ENCODE data around the gene RANBP3.
A peak's percentile ranks its signal among the peaks of the same experiment; 100 is the strongest.
"Not testable (repeated sequence)": the region's sequence is repeated elsewhere in the genome, so short reads cannot be mapped to it uniquely, and the experiment has no call there.

Gene RANBP3

DNA sequence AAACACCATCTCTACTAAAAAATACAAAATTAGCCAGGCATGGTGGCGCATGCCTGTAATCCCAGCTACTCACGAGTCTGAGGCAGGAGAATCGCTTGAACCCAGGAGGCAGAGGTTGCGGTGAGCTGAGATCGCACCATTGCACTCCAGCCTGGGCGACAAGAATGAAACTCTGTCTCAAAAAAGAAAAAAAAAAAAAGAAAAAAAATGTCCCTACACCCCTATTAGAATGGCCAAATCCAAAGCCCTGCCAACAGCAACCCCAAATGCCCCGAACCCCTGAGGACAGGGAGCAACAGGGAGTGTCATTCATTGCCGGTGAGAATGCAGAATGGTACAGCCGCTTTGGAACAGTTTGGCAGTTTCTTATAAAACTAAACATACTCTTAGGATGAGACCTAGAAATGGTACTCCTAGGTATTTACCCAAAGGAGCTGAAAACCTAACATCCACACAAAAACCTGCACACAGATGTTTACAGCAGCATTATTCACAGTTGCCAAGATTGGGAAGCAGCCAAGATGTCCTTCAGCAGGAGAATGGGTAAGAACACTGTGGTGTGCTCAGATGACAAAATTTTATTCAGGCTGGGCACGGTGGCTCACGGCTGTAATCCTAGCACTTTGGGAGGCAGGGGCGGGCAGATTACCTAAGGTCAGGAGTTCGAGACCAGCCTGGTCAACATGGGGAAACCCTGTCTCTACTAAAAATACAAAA lies 94.6 kb downstream of the RANBP3 start:
- not testable (repeated sequence) for DNase-seq (ENCODE audit: low read depth)

- no peak for DNase-seq (ENCODE audit: low read depth)
Observed at GRCh38 chr19:5882421-5882968, 95.4 kb downstream of the RANBP3 start.

- no peak for DNase-seq (ENCODE audit: low read depth)
Observed at GRCh38 chr19:5881543-5882299, 96.2 kb downstream of the RANBP3 start.

DNA sequence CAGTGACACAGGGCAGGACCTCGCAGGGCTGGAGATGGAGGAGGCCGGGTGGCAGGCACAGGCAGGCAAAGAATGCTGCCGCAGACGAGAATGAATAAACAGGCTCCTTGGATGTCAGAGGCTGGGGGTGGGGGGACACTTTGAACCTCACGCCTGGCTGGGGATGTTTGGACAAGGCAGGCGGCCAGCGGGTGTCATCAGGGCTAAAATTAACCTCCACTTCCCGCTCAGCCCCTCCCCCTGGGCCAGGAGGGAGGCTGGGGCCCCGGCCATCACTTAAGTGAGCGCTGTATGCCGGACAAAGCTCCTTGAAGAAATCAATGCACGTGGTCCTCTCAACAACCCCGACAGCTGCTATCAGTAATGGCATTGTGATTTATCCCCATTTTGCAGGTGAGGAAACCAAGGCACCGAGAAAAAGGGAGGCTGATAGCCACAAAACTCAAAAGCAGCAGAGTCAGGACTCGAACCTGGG lies 97.3 kb downstream of the RANBP3 start:
- peak; percentile 64 for DNase-seq (ENCODE audit: low read depth)

DNA sequence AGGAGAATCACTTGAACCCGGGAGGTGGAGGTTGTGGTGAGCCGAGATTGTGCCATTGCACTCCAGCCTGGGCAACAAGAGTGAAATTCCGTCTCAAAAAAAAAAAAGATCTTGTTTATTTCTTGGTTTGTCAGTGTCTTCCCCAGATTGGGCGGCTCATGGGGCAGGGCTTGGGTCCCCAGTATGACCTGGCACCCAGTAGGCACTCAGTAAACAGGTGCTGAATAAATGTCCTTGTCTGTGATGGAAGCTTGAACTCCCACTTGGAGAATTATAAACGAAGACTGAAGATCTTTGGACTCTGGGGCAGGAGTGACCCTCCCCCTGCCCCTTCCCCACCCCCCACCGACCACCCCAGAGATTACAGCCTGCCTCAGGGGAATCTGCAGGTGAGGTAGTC lies 97.7 kb downstream of the RANBP3 start:
- DNase-seq (ENCODE audit: low read depth) = no peak

- DNase-seq (ENCODE audit: low read depth) = no peak
Observed at GRCh38 chr19:5877882-5878281, 100.1 kb downstream of the RANBP3 start.

DNA sequence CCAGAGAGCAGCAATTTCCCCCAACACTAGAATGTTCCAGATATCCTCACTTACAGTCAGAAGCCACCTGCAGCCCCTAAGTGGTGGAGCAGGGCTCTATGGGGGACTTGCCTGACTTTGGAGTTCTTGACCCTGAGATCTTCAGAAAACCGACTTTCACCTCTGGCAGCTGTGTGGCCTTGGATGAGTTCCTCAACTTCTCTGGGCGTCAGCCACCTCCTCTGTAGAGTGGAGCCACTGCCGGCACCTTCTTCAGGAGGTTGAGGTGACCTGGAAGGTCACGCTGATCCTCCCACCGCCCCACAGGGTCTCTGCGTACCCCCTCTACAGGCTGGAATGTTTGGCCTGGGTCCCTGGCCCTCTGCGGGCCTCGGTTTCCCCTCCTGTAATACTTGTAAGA lies 100.5 kb downstream of the RANBP3 start:
- DNase-seq (ENCODE audit: low read depth) = no peak

- DNase-seq (ENCODE audit: low read depth) = peak; percentile 65
Observed at GRCh38 chr19:5874496-5874895, 103.4 kb downstream of the RANBP3 start.

DNA sequence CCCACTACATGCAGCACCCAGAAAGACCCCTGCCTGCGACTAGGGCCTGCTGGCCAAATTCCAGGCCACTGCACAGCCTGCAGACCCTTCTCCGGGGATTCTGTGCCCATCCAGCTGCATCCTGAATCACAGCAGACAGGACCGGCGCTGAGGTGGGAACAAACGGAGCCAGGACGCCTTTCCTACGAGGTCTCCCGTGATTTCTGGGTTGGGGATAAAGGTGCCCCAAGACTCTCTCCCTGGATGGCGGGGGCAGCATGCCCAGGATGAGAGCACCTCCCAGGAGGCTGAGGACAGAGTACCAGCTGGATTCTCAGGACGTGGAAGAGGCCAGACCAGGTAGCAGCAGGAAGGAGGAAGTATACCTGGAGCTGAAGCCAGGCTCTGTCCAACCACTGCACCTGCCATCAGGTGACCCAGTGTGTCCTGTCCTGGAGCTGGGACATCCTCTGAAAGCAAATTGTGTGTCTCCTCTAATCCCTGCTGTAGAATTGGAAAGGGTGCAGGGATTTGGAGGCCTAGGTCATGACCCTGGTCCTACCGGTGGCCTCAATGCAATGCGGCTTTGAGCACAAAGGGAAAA lies 104.2 kb downstream of the RANBP3 start:
- DNase-seq (ENCODE audit: low read depth) = no peak

GRCh38 chr19:5870986-5871394 lies 107.0 kb downstream of the RANBP3 start:
- DNase-seq (ENCODE audit: low read depth) = no peak

DNA sequence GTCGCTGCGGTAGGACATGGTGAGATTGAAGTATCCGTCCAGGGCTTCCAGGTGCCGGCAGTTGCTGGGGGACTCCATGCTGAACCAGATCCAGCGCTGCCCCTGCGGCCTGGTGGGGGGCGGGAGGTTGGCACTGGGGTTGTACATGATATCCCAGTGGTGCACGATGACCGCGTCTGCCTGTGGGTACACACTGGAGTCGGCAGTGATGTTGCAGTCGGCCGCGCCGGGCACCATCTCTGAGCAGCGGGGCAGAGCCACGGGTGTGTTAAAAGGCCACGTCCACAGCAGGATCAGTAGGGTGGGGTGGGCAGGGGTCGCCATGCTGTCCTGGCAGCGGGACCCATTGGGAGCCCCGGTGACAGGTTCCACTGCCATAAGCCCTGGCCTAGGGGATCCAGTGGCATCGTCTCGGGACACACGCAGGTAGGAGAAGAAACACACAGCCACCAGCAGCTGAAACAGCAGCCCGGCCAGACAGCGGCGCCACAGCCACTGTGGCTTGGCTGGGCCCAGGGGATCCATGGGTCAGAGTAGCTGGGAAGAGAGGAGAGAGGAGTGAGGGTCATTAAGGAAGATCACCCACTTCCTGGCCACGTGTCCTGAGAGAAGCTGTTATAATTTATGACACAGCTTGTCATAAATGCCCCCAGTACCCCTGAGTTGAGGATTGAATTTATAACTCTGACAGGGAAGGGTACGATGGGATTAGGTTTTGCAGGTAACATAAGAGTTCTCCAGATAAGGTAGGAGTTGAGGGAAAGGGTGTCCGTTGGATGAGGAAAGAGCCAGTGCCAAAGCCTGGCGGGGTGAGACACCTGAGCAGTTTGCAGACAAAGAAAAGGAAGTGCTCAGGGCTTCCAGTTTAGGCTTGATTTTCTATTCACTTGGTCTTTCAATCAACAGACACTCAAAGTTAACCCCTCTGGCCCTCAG lies 110.5 kb downstream of the RANBP3 start:
- DNase-seq (ENCODE audit: low read depth) = no peak

Measured in amniotic epithelial cell (primary cell).